ENCODE measurements around the gene IKBKG. TPM values are rescaled to one million over a fixed set of nuclear protein-coding genes. Genes with fewer than 3 reads are reported as not detected.

The IKBKG gene
- total and polyA plus RNA-seq, 2 of the 8 experiments (the other 6 are each of a cell fraction or from before 2014, with no cell fraction given), result 17.5 to 18.1 TPM

- no peak for TF ChIP-seq EP300 (IDR thresholded peaks at IDR 0.05; ENCODE audit: borderline replicate concordance in 1 of 2, low read depth in 2 of 2, low read length in 2 of 2)
- no peak for TF ChIP-seq GTF2F1 (IDR thresholded peaks at IDR 0.05; ENCODE audit: borderline replicate concordance, low read depth, low read length)
- TF ChIP-seq CREB1 (IDR thresholded peaks at IDR 0.05), result no peak
- no peak for TF ChIP-seq USF2 (IDR thresholded peaks at IDR 0.05; ENCODE audit: low read length)
- no peak for TF ChIP-seq CHD7 (IDR thresholded peaks at IDR 0.05; ENCODE audit: insufficient replicate concordance, low read length)
These were observed 45.1 kb downstream of the IKBKG start (continued) for GRCh38 chrX:154592505-154592904.

Measured in H1 (cell line).